ENCODE results near the gene ACTL7A.

DNA sequence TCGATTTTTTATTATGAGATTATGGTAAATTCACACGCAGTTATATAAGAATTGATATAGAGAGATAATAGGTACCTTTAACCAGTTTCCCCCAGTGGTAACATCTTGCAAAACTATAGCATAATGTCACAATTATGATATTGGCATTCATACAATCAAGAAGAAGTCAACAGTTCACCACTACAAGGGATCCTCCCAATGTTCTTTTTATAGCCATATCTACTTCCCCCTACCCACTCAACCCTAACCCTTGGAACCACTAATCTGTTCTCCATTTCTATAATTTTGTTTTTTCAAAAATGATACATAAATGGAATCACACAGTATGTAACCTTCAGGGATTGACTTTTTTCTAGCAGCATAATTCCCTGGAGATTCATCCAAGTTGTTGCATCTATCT, 16.1 kb upstream of the ACTL7A start:
- no peak for TF ChIP-seq POLR2A (IDR thresholded peaks at IDR 0.05)
- TF ChIP-seq, protein P1, sequence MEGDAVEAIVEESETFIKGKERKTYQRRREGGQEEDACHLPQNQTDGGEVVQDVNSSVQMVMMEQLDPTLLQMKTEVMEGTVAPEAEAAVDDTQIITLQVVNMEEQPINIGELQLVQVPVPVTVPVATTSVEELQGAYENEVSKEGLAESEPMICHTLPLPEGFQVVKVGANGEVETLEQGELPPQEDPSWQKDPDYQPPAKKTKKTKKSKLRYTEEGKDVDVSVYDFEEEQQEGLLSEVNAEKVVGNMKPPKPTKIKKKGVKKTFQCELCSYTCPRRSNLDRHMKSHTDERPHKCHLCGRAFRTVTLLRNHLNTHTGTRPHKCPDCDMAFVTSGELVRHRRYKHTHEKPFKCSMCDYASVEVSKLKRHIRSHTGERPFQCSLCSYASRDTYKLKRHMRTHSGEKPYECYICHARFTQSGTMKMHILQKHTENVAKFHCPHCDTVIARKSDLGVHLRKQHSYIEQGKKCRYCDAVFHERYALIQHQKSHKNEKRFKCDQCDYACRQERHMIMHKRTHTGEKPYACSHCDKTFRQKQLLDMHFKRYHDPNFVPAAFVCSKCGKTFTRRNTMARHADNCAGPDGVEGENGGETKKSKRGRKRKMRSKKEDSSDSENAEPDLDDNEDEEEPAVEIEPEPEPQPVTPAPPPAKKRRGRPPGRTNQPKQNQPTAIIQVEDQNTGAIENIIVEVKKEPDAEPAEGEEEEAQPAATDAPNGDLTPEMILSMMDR (IDR thresholded peaks at IDR 0.05), result no peak
